ENCODE measurements around the gene LRRC74A.

DNA sequence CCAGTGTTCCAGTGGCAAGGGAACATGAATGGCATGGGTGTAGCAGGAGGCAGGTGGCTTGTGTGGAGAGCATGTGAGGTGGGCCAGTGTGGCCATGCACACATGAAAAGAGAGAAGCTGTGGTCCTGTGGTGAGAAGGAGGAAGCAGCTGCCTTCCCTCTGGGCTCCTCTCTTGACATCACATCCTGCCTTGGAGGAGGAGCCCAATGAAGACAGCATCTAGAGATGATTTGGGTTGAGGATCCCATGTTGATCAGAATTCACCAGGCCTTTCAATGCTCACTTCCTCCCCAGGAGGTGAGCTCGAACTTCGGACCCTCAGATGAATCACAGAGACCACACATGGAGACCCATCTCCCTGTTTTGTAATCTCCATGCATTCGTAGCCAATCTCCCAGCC lies 82.6 kb downstream of the LRRC74A start:
- TF ChIP-seq, protein P1, sequence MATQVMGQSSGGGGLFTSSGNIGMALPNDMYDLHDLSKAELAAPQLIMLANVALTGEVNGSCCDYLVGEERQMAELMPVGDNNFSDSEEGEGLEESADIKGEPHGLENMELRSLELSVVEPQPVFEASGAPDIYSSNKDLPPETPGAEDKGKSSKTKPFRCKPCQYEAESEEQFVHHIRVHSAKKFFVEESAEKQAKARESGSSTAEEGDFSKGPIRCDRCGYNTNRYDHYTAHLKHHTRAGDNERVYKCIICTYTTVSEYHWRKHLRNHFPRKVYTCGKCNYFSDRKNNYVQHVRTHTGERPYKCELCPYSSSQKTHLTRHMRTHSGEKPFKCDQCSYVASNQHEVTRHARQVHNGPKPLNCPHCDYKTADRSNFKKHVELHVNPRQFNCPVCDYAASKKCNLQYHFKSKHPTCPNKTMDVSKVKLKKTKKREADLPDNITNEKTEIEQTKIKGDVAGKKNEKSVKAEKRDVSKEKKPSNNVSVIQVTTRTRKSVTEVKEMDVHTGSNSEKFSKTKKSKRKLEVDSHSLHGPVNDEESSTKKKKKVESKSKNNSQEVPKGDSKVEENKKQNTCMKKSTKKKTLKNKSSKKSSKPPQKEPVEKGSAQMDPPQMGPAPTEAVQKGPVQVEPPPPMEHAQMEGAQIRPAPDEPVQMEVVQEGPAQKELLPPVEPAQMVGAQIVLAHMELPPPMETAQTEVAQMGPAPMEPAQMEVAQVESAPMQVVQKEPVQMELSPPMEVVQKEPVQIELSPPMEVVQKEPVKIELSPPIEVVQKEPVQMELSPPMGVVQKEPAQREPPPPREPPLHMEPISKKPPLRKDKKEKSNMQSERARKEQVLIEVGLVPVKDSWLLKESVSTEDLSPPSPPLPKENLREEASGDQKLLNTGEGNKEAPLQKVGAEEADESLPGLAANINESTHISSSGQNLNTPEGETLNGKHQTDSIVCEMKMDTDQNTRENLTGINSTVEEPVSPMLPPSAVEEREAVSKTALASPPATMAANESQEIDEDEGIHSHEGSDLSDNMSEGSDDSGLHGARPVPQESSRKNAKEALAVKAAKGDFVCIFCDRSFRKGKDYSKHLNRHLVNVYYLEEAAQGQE (IDR thresholded peaks at IDR 0.05; ENCODE audit: low read depth, low read length): no peak
- TF ChIP-seq, protein P2, sequence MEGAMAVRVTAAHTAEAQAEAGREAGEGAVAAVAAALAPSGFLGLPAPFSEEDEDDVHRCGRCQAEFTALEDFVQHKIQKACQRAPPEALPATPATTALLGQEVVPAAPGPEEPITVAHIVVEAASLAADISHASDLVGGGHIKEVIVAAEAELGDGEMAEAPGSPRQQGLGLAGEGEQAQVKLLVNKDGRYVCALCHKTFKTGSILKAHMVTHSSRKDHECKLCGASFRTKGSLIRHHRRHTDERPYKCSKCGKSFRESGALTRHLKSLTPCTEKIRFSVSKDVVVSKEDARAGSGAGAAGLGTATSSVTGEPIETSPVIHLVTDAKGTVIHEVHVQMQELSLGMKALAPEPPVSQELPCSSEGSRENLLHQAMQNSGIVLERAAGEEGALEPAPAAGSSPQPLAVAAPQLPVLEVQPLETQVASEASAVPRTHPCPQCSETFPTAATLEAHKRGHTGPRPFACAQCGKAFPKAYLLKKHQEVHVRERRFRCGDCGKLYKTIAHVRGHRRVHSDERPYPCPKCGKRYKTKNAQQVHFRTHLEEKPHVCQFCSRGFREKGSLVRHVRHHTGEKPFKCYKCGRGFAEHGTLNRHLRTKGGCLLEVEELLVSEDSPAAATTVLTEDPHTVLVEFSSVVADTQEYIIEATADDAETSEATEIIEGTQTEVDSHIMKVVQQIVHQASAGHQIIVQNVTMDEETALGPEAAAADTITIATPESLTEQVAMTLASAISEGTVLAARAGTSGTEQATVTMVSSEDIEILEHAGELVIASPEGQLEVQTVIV (IDR thresholded peaks at IDR 0.05; ENCODE audit: borderline replicate concordance, partially characterized antibody): no peak
- TF ChIP-seq, protein P3, sequence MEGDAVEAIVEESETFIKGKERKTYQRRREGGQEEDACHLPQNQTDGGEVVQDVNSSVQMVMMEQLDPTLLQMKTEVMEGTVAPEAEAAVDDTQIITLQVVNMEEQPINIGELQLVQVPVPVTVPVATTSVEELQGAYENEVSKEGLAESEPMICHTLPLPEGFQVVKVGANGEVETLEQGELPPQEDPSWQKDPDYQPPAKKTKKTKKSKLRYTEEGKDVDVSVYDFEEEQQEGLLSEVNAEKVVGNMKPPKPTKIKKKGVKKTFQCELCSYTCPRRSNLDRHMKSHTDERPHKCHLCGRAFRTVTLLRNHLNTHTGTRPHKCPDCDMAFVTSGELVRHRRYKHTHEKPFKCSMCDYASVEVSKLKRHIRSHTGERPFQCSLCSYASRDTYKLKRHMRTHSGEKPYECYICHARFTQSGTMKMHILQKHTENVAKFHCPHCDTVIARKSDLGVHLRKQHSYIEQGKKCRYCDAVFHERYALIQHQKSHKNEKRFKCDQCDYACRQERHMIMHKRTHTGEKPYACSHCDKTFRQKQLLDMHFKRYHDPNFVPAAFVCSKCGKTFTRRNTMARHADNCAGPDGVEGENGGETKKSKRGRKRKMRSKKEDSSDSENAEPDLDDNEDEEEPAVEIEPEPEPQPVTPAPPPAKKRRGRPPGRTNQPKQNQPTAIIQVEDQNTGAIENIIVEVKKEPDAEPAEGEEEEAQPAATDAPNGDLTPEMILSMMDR (IDR thresholded peaks at IDR 0.05 in 2 of 3, conservative IDR thresholded peaks at IDR 0.05 in 1 of 3; ENCODE audit: control insufficient read depth in 2 of 3, extremely low read depth in 1 of 3, insufficient read depth in 1 of 3, low read depth in 3 of 3, low read length in 3 of 3): no peak
- TF ChIP-seq NFYB (IDR thresholded peaks at IDR 0.05; ENCODE audit: insufficient read depth, low read depth, low read length): no peak
- TF ChIP-seq ATF7 (IDR thresholded peaks at IDR 0.05; ENCODE audit: low read depth): no peak
- no peak for TF ChIP-seq POLR2AphosphoS5 (IDR thresholded peaks at IDR 0.05; ENCODE audit: low read length)
- no peak for TF ChIP-seq CEBPB (IDR thresholded peaks at IDR 0.05; ENCODE audit: borderline replicate concordance in 1 of 2, low read depth in 2 of 2, low read length in 2 of 2)
